Hepatocyte (in vitro differentiated cells): Measurements from ENCODE around the gene SH3RF3.

Source experiments
- EZH2 ChIP-seq: fragments of 200-600 bp; sonication (generic); IDR thresholded peaks from 2 replicates; pipeline ENCODE4 v1.6.1; 2016; ENCODE audit warnings: antibody characterized with exemption, mild to moderate bottlenecking, borderline replicate concordance
- TF ChIP-seq, protein P1 (sequence below): fragments of 200-600 bp; sonication (generic); IDR thresholded peaks from 2 replicates; pipeline ENCODE4 v1.5.1; 2016; ENCODE audit warnings: antibody characterized with exemption, mild to moderate bottlenecking; ENCODE audit not compliant: poor library complexity

DNA sequence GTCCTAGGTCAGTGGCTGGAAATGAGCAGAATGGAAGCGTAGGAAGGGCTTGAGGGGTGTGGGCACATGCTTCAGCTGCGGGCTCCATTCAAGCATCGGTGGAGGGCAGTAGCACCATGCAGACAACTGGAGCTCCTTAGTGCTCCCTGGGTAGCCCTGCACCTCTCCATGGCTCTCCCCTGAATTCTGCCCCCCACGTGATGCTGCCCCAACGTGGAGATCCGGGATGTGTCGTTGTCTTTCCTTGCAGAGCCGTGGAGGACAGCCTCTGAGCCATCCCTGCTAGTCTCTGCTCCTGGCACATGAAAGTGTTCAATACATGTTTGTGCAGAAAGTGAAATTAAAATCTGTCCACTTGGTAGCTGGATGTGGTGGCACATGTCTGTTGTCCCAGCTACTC lies 94.5 kb downstream of the SH3RF3 start:
- TF ChIP-seq, protein P1, sequence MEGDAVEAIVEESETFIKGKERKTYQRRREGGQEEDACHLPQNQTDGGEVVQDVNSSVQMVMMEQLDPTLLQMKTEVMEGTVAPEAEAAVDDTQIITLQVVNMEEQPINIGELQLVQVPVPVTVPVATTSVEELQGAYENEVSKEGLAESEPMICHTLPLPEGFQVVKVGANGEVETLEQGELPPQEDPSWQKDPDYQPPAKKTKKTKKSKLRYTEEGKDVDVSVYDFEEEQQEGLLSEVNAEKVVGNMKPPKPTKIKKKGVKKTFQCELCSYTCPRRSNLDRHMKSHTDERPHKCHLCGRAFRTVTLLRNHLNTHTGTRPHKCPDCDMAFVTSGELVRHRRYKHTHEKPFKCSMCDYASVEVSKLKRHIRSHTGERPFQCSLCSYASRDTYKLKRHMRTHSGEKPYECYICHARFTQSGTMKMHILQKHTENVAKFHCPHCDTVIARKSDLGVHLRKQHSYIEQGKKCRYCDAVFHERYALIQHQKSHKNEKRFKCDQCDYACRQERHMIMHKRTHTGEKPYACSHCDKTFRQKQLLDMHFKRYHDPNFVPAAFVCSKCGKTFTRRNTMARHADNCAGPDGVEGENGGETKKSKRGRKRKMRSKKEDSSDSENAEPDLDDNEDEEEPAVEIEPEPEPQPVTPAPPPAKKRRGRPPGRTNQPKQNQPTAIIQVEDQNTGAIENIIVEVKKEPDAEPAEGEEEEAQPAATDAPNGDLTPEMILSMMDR: no peak
- TF ChIP-seq EZH2: no peak
